ENCODE measurements around the gene NDUFB2. TPM values are rescaled to one million over a fixed set of nuclear protein-coding genes. Genes with fewer than 3 reads are reported as not detected.
"Not testable (repeated sequence)": the region's sequence is repeated elsewhere in the genome, so short reads cannot be mapped to it uniquely, and the experiment has no call there.

Gene NDUFB2
- total and polyA plus RNA-seq, 2 donors (not counting 1 experiment from before 2014, with no cell fraction given) = 67.9 to 171 TPM

DNA sequence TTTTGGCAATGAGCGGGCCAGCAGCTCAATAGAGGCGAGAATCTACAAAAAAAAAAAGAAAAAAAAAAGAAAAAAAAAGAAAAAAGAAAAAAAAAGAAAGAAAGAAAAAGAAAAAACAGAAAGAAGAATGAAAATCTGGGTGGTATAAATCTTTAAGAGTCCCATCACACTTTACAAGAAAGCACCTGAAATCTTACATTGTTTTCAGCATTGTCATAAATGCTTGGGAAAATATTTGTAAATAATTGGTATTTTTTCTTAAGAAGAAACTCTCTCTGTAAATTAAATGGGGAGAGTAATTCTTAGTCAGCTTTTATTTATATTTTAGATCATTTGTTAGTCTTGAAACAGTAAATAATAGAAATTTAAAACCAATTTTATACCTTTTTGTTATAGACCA is 38.2 kb downstream of the NDUFB2 start:
- Histone ChIP-seq H3K9ac (ENCODE audit: low read length) (no peak overlapping the region), H3K27me3 (replicated peaks in 1 of 4; ENCODE audit: control extremely low read depth in 1 of 4, control insufficient read depth in 3 of 4, insufficient read depth in 4 of 4, low read length in 3 of 4) (no peaks in the 10 kb centered on the region), H3K4me3 (ENCODE audit: control extremely low read depth in 1 of 5, extremely low read depth in 1 of 5, insufficient read depth in 1 of 5, low read depth in 2 of 5, low read length in 4 of 5) (no peak overlapping the region), H3K4me1 (ENCODE audit: control insufficient read depth in 2 of 2, insufficient read depth in 2 of 2, low read length in 2 of 2) (no peaks in the 10 kb centered on the region), H4K20me1 (ENCODE audit: control insufficient read depth, insufficient read depth, low read length, poor library complexity, severe bottlenecking) (no peaks in the 10 kb centered on the region), H3K4me2 (replicated peaks; ENCODE audit: low read depth, low read length, poor library complexity, severe bottlenecking) (no peak overlapping the region), H3K9me3 (ENCODE audit: control extremely low read depth in 1 of 3, control insufficient read depth in 2 of 3, insufficient read depth in 1 of 3, low read length in 2 of 3) (no peaks in the 10 kb centered on the region), H3K36me3 (replicated peaks in 1 of 2; ENCODE audit: control extremely low read depth in 1 of 2, control insufficient read depth in 1 of 2, extremely low read depth in 1 of 2, insufficient read depth in 2 of 2, low read length in 1 of 2) (peaks cover 5 to 17% of the 10 kb centered on the region in 2 experiments), H3K79me2 (ENCODE audit: control insufficient read depth, insufficient read depth, low read length) (no peaks in the 10 kb centered on the region), H2AFZ (ENCODE audit: insufficient read depth, low read depth, low read length, poor library complexity, severe bottlenecking) (no peak overlapping the region), H3K27ac (ENCODE audit: low read length in 2 of 2) (no peak overlapping the region)
- TF ChIP-seq, protein P1, sequence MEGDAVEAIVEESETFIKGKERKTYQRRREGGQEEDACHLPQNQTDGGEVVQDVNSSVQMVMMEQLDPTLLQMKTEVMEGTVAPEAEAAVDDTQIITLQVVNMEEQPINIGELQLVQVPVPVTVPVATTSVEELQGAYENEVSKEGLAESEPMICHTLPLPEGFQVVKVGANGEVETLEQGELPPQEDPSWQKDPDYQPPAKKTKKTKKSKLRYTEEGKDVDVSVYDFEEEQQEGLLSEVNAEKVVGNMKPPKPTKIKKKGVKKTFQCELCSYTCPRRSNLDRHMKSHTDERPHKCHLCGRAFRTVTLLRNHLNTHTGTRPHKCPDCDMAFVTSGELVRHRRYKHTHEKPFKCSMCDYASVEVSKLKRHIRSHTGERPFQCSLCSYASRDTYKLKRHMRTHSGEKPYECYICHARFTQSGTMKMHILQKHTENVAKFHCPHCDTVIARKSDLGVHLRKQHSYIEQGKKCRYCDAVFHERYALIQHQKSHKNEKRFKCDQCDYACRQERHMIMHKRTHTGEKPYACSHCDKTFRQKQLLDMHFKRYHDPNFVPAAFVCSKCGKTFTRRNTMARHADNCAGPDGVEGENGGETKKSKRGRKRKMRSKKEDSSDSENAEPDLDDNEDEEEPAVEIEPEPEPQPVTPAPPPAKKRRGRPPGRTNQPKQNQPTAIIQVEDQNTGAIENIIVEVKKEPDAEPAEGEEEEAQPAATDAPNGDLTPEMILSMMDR (IDR thresholded peaks at IDR 0.05) = no peak
- TF ChIP-seq EZH2 (IDR thresholded peaks at IDR 0.05; ENCODE audit: borderline replicate concordance, insufficient read depth, low read depth, low read length, poor library complexity, severe bottlenecking) = no peak
- Mint-ChIP-seq H3K4me3 (no peak overlapping the region), H3K27me3 (no peaks in the 10 kb centered on the region), H3K9me3 (ENCODE audit: insufficient read depth) (no peaks in the 10 kb centered on the region), H3K27ac (no peak overlapping the region), H3K4me1 (no peaks in the 10 kb centered on the region)
- DNase-seq (no peak), ATAC-seq (ENCODE audit: low read depth) (no peak)
- ChIA-PET POLR2A (no interaction called here), CTCF (interaction anchor here (0.6 kb wide), 1 partner anchor 557 kb away, joined by 3 read pairs; no protein-coding TSS in a partner anchor)
- intact Hi-C loops (cut with micrococcal nuclease) = no loop called here
- no CpG with 5 or more reads among the region's 2 CpGs for WGBS (ENCODE audit: insufficient coverage)

GRCh38 chr7:140738280-140738679 is 41.8 kb downstream of the NDUFB2 start:
- no peak for ATAC-seq (ENCODE audit: low read depth)
- intact Hi-C loops (cut with micrococcal nuclease) = no loop called here
- POLR2A ChIA-PET = no interaction called here

DNA sequence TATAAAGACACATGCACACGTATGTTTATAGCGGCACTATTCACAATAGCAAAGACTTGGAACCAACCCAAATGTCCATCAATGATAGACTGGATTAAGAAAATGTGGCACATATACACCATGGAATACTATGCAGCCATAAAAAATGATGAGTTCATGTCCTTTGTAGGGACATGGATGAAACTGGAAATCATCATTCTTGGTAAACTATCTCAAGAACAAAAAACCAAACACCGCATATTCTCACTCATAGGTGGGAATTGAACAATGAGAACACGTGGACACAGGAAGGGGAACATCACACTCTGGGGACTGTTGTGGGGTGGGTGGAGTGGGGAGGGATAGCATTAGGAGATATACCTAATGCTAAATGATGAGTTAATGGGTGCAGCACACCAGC is 46.7 kb downstream of the NDUFB2 start:
- H3K27me3 ChIP-seq (replicated peaks in 1 of 4; ENCODE audit: control extremely low read depth in 1 of 4, control insufficient read depth in 3 of 4, insufficient read depth in 4 of 4, low read length in 3 of 4); H2AFZ ChIP-seq (ENCODE audit: insufficient read depth, low read depth, low read length, poor library complexity, severe bottlenecking); H3K27ac Mint-ChIP-seq; H3K9me3 ChIP-seq (ENCODE audit: control extremely low read depth in 1 of 3, control insufficient read depth in 2 of 3, insufficient read depth in 1 of 3, low read length in 2 of 3); H3K79me2 ChIP-seq (ENCODE audit: control insufficient read depth, insufficient read depth, low read length); H3K4me2 ChIP-seq (replicated peaks; ENCODE audit: low read depth, low read length, poor library complexity, severe bottlenecking); ATAC-seq (ENCODE audit: low read depth); H3K27me3 Mint-ChIP-seq; H3K9ac ChIP-seq (ENCODE audit: low read length); intact Hi-C loops (cut with micrococcal nuclease); H3K4me1 ChIP-seq (ENCODE audit: control insufficient read depth in 2 of 2, insufficient read depth in 2 of 2, low read length in 2 of 2); H3K27ac ChIP-seq (ENCODE audit: low read length in 2 of 2); H4K20me1 ChIP-seq (ENCODE audit: control insufficient read depth, insufficient read depth, low read length, poor library complexity, severe bottlenecking); POLR2A ChIA-PET; H3K4me3 ChIP-seq (ENCODE audit: control extremely low read depth in 1 of 5, extremely low read depth in 1 of 5, insufficient read depth in 1 of 5, low read depth in 2 of 5, low read length in 4 of 5); DNase-seq; H3K9me3 Mint-ChIP-seq (ENCODE audit: insufficient read depth); H3K4me3 Mint-ChIP-seq; CTCF ChIA-PET: not testable (repeated sequence)
- no CpG with 5 or more reads among the region's 4 CpGs for WGBS (ENCODE audit: insufficient coverage)
- H3K36me3 ChIP-seq (replicated peaks in 1 of 2; ENCODE audit: control extremely low read depth in 1 of 2, control insufficient read depth in 1 of 2, extremely low read depth in 1 of 2, insufficient read depth in 2 of 2, low read length in 1 of 2) = peaks cover 7 to 12% of the 10 kb centered on the region in 2 experiments
- peaks cover 13% of the 10 kb centered on the region for H3K4me1 Mint-ChIP-seq

More at GRCh38 chr7:140738280-140738679, 41.8 kb downstream of the NDUFB2 start:
- CTCF ChIA-PET = no interaction called here
- H3K9ac ChIP-seq (ENCODE audit: low read length) = no peak overlapping the region
- H3K4me2 ChIP-seq (replicated peaks; ENCODE audit: low read depth, low read length, poor library complexity, severe bottlenecking) = no peak overlapping the region
- no peaks in the 10 kb centered on the region for H3K4me1 ChIP-seq (ENCODE audit: control insufficient read depth in 2 of 2, insufficient read depth in 2 of 2, low read length in 2 of 2)
- no peak for DNase-seq
- no peak overlapping the region for H2AFZ ChIP-seq (ENCODE audit: insufficient read depth, low read depth, low read length, poor library complexity, severe bottlenecking)
- H3K4me1 Mint-ChIP-seq = no peaks in the 10 kb centered on the region
- no peaks in the 10 kb centered on the region for H3K27me3 Mint-ChIP-seq
- no peaks in the 10 kb centered on the region for H3K79me2 ChIP-seq (ENCODE audit: control insufficient read depth, insufficient read depth, low read length)
- no peaks in the 10 kb centered on the region for H3K27me3 ChIP-seq (replicated peaks in 1 of 4; ENCODE audit: control extremely low read depth in 1 of 4, control insufficient read depth in 3 of 4, insufficient read depth in 4 of 4, low read length in 3 of 4)
- no peaks in the 10 kb centered on the region for H3K9me3 ChIP-seq (ENCODE audit: control extremely low read depth in 1 of 3, control insufficient read depth in 2 of 3, insufficient read depth in 1 of 3, low read length in 2 of 3)
- H4K20me1 ChIP-seq (ENCODE audit: control insufficient read depth, insufficient read depth, low read length, poor library complexity, severe bottlenecking) = no peaks in the 10 kb centered on the region
- no peak overlapping the region for H3K4me3 Mint-ChIP-seq
- H3K9me3 Mint-ChIP-seq (ENCODE audit: insufficient read depth) = no peaks in the 10 kb centered on the region
- no peak overlapping the region for H3K27ac ChIP-seq (ENCODE audit: low read length in 2 of 2)
- TF ChIP-seq EZH2 (IDR thresholded peaks at IDR 0.05; ENCODE audit: borderline replicate concordance, insufficient read depth, low read depth, low read length, poor library complexity, severe bottlenecking) = no peak
- TF ChIP-seq, protein P1 (IDR thresholded peaks at IDR 0.05) = no peak
- no peak overlapping the region for H3K27ac Mint-ChIP-seq
- H3K4me3 ChIP-seq (ENCODE audit: control extremely low read depth in 1 of 5, extremely low read depth in 1 of 5, insufficient read depth in 1 of 5, low read depth in 2 of 5, low read length in 4 of 5) = no peak overlapping the region
- peaks cover 7 to 21% of the 10 kb centered on the region in 2 experiments for H3K36me3 ChIP-seq (replicated peaks in 1 of 2; ENCODE audit: control extremely low read depth in 1 of 2, control insufficient read depth in 1 of 2, extremely low read depth in 1 of 2, insufficient read depth in 2 of 2, low read length in 1 of 2)
